Peyer's patch (tissue), 4 donors: ENCODE data around the gene PSMC6.

Source experiments
- CTCF ChIP-seq, 6 experiments: fragments of 450-650 bp in 4 of 6; fragments of 200-600 bp in 2 of 6; sonication (generic) in 1 of 6; IDR thresholded peaks; one replicate each; pipeline ENCODE4 v1.5.1; 2017 to 2019; ENCODE audit warnings: antibody characterized with exemption in 6 of 6, mild to moderate bottlenecking in 3 of 6, moderate library complexity in 1 of 6
- POLR2A ChIP-seq, 2 donors: fragments of 450-650 bp; IDR thresholded peaks; one replicate each; pipeline ENCODE4 v1.5.1; 2017; ENCODE audit warnings: antibody characterized with exemption in 2 of 2, mild to moderate bottlenecking in 2 of 2, moderate library complexity in 2 of 2

- TF ChIP-seq CTCF (IDR thresholded peaks at IDR 0.05) (no peak), POLR2A (IDR thresholded peaks at IDR 0.05) (no peak)
Observed at GRCh38 chr14:52701223-52701622, 5.8 kb upstream of the PSMC6 start.
